WTC11 (cell line): Measurements from ENCODE around the gene PCDH19. TPM values are rescaled to one million over a fixed set of nuclear protein-coding genes. Genes with fewer than 3 reads are reported as not detected.

Experiments used
- ATAC-seq: fragments of 200-7000 bp; cut with Tn5 transposase; 2 replicates; pipeline ENCODE4 v1.10.0; 2021; ENCODE audit warnings: mild to moderate bottlenecking, moderate library complexity
- CTCF ChIA-PET: fragments of 300-600 bp; sonication (Branson Sonifier 250); formaldehyde crosslinking; loops from one replicate; lab custom pipeline; 2021; ENCODE audit warnings: antibody characterized with exemption; lab: Charles Lee
- POLR2A ChIA-PET: fragments of 350-600 bp; sonication (Branson Sonifier 250); formaldehyde crosslinking; loops from one replicate; lab custom pipeline; 2021; ENCODE audit warnings: antibody characterized with exemption; lab: Charles Lee
- DNase-seq: peaks from one replicate; pipeline ENCODE4 v3.0.0; 2021; ENCODE audit warnings: low spot score
- H3K27ac Mint-ChIP-seq: 2 replicates; pipeline ENCODE4 v1.8.0; 2021; ENCODE audit warnings: mixed read lengths
- H3K27me3 Mint-ChIP-seq: 2 replicates; pipeline ENCODE4 v1.8.0; 2021; ENCODE audit warnings: low read depth, mild to moderate bottlenecking, moderate library complexity, mixed read lengths
- H3K36me3 Mint-ChIP-seq: 2 replicates; pipeline ENCODE4 v1.8.0; 2021; ENCODE audit warnings: mixed read lengths
- H3K4me1 Mint-ChIP-seq: 2 replicates; pipeline ENCODE4 v1.8.0; 2022; ENCODE audit warnings: mixed read lengths
- H3K4me3 Mint-ChIP-seq: 2 replicates; pipeline ENCODE4 v1.8.0; 2021; ENCODE audit warnings: mild to moderate bottlenecking, moderate library complexity, mixed read lengths
- H3K9me3 Mint-ChIP-seq: 2 replicates; pipeline ENCODE4 v1.8.0; 2021; ENCODE audit warnings: mixed read lengths
- CREB1 ChIP-seq: sonication (generic); formaldehyde crosslinking; IDR thresholded peaks from 2 replicates; pipeline ENCODE4 v1.8.0; 2023; ENCODE audit warnings: mild to moderate bottlenecking, missing genetic modification reagents
- FOXK1 ChIP-seq: sonication (generic); formaldehyde crosslinking; IDR thresholded peaks from 2 replicates; pipeline ENCODE4 v1.8.0; 2022; ENCODE audit warnings: mild to moderate bottlenecking, moderate library complexity, missing genetic modification reagents
- FOXP1 ChIP-seq: sonication (generic); formaldehyde crosslinking; IDR thresholded peaks from 2 replicates; pipeline ENCODE4 v1.8.0; 2022; ENCODE audit warnings: missing genetic modification reagents, mild to moderate bottlenecking, moderate library complexity, borderline replicate concordance
- GRHL2 ChIP-seq: fragments of 250-450 bp; sonication (Bioruptor Pico); IDR thresholded peaks from 2 replicates; pipeline ENCODE4 v1.8.0; 2022; ENCODE audit warnings: mild to moderate bottlenecking, moderate library complexity; ENCODE audit not compliant: insufficient replicate concordance, severe bottlenecking
- JUN ChIP-seq: sonication (generic); formaldehyde crosslinking; IDR thresholded peaks from 2 replicates; pipeline ENCODE4 v1.8.0; 2023; ENCODE audit warnings: mild to moderate bottlenecking, missing genetic modification reagents
- MYBL2 ChIP-seq: sonication (generic); formaldehyde crosslinking; IDR thresholded peaks from 2 replicates; pipeline ENCODE4 v1.8.1; 2023; ENCODE audit warnings: mild to moderate bottlenecking, moderate library complexity, missing genetic modification reagents
- TEAD1 ChIP-seq: sonication (generic); formaldehyde crosslinking; IDR thresholded peaks from 2 replicates; pipeline ENCODE4 v1.8.0; 2022; ENCODE audit warnings: mild to moderate bottlenecking, missing genetic modification reagents
- TEAD4 ChIP-seq: sonication (generic); formaldehyde crosslinking; IDR thresholded peaks from 2 replicates; pipeline ENCODE4 v1.8.0; 2022; ENCODE audit warnings: mild to moderate bottlenecking, missing genetic modification reagents
- ZNF138 ChIP-seq: sonication (generic); formaldehyde crosslinking; conservative IDR thresholded peaks from 2 replicates; pipeline ENCODE4 v1.8.1; 2022; ENCODE audit warnings: mild to moderate bottlenecking, moderate library complexity, missing genetic modification reagents
- ZNF232 ChIP-seq: sonication (generic); formaldehyde crosslinking; IDR thresholded peaks from 2 replicates; pipeline ENCODE4 v1.8.0; 2022; ENCODE audit warnings: mild to moderate bottlenecking, missing genetic modification reagents
- ZNF671 ChIP-seq: fragments of 250-450 bp; sonication (Bioruptor Pico); IDR thresholded peaks from 2 replicates; pipeline ENCODE4 v1.8.0; 2021; ENCODE audit warnings: mild to moderate bottlenecking
- total RNA-seq: library from RNA; stranded (reverse); gene quantifications from 3 replicates; pipeline ENCODE4 v1.2.3, GENCODE V29; 2021
- TF ChIP-seq, protein P1 (sequence below): sonication (generic); formaldehyde crosslinking; IDR thresholded peaks from 2 replicates; pipeline ENCODE4 v1.8.0; 2022; ENCODE audit warnings: mild to moderate bottlenecking, missing genetic modification reagents
- TF ChIP-seq, protein P2 (sequence below): fragments of 250-450 bp; sonication (Bioruptor Pico); IDR thresholded peaks from 2 replicates; pipeline ENCODE4 v1.9.0; 2021; ENCODE audit warnings: mild to moderate bottlenecking
- TF ChIP-seq, protein P3 (sequence below): sonication (generic); formaldehyde crosslinking; IDR thresholded peaks from 2 replicates; pipeline ENCODE4 v1.8.1; 2022; ENCODE audit warnings: low read depth, missing genetic modification reagents, borderline replicate concordance
- TF ChIP-seq, protein P4 (sequence below): sonication (generic); formaldehyde crosslinking; IDR thresholded peaks from 2 replicates; pipeline ENCODE4 v1.8.1; 2023; ENCODE audit warnings: mild to moderate bottlenecking, moderate library complexity, missing genetic modification reagents
- TF ChIP-seq, protein P5 (sequence below): sonication (generic); formaldehyde crosslinking; IDR thresholded peaks from 2 replicates; pipeline ENCODE4 v1.8.0; 2022; ENCODE audit warnings: missing genetic modification reagents

The PCDH19 gene
- total RNA-seq, 1 experiment from 2014 or later: 1.5 TPM

DNA sequence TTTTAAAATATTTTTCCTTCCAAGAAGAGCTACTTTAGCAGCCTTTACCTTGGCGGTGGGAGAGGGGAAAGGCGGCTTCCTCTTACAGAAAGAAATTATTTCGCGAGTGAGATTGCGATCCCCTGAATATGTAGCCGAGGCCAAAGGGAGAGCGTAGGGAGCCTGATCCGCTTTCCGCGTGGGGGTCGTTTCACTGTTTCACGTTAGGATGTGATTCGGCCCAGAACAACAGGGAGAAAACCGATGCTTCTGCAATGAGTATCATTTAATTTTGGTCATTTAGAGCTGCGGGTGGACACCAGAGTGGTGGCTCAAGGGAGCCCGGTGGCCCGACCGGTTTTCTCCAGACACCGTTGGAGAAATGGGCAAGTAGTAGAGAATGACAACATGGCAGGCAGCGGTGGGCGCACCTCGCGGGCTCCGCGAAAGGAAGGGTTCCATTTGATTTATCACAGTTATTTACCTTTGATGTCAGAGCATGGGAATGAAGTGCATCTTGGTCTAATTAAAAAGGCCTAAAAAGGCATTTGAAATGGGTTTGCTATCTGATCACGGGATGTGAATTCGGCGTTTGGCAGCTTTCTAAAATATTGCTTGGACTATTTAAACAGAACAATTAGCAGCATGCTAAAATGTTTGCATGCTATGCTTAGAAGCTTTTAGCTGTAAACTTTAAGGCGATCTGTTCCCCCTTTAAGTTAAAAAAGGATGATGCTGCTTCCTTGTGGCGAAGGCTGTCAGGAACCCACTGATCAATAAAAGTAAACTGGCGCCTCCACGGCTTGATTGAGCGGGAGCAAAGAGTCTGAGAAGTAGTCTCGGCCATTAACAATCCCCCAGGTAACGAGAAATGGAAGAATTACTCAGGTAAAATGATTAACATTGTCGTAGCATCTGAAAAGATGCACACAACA lies 2.0 kb upstream of the PCDH19 start:
- H3K4me1 Mint-ChIP-seq: peaks cover 31% of the 10 kb centered on the region

DNA sequence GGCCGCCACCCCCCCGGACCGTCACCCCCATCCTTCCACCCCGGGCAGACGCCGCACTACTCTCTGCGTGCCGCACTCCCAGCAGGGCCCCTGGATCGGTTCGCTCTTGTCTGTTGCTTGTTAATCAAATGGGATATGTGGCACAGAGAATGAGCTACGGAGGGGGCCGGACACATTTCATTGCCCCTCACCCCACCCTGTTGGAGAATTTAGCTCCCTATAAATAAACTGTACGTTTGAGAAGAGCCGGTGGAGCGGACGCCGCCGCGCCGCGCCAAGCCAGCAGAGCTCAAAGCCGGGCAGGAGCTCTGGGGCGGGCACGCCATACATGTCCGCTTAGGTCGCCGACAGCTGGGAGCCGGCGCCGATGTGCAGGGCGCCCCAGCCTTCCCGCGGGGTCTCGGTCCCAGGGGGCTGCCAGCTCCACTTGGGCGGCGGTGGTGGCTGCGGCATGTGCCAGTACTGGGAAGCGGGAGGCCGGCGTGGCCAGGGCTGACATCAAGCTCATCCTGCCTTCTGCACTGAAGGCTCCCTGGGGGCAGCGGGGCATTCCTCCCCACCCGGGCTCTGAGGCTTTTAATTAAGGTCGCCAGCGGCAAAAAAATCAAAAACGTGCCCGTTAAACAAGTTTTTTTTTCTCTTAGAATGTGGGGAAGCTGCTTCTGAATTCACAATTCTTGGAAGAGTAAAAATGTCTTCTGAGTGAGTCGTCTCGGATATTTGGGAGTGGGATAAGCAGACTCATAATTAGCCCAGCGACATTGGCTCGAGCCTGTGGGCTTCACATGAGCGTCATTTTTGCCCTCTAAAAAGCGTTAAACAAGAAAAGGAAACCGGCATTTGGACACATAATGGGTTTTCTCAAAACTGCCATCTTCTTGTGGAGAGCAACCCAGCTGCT lies 1.1 kb upstream of the PCDH19 start:
- DNase-seq (peak; percentile 16), ATAC-seq (no peak)
- Mint-ChIP-seq H3K4me1 (peaks cover 26% of the 10 kb centered on the region), H3K4me3 (peak overlapping the region; percentile 69), H3K9me3 (no peaks in the 10 kb centered on the region), H3K27me3 (peaks cover 86% of the 10 kb centered on the region), H3K36me3 (0 out of 2 replicates have a peak, but pooled peaks cover 6% of the 10 kb centered on the region), H3K27ac (no peak overlapping the region)
- ChIA-PET CTCF (interaction anchor here (1.3 to 3.3 kb wide), 4 partner anchors 33 to 358 kb away, joined by 5 to 26 read pairs (median 6); no protein-coding TSS in a partner anchor), POLR2A (no interaction called here)
- TF ChIP-seq, protein P1, sequence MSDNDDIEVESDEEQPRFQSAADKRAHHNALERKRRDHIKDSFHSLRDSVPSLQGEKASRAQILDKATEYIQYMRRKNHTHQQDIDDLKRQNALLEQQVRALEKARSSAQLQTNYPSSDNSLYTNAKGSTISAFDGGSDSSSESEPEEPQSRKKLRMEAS (CRISPR knock-in tag): no peak
- TF ChIP-seq TEAD4 (CRISPR knock-in tag) (no peak), JUN (CRISPR knock-in tag) (no peak)
- TF ChIP-seq, protein P2, sequence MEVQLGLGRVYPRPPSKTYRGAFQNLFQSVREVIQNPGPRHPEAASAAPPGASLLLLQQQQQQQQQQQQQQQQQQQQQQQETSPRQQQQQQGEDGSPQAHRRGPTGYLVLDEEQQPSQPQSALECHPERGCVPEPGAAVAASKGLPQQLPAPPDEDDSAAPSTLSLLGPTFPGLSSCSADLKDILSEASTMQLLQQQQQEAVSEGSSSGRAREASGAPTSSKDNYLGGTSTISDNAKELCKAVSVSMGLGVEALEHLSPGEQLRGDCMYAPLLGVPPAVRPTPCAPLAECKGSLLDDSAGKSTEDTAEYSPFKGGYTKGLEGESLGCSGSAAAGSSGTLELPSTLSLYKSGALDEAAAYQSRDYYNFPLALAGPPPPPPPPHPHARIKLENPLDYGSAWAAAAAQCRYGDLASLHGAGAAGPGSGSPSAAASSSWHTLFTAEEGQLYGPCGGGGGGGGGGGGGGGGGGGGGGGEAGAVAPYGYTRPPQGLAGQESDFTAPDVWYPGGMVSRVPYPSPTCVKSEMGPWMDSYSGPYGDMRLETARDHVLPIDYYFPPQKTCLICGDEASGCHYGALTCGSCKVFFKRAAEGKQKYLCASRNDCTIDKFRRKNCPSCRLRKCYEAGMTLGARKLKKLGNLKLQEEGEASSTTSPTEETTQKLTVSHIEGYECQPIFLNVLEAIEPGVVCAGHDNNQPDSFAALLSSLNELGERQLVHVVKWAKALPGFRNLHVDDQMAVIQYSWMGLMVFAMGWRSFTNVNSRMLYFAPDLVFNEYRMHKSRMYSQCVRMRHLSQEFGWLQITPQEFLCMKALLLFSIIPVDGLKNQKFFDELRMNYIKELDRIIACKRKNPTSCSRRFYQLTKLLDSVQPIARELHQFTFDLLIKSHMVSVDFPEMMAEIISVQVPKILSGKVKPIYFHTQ (CRISPR knock-in tag): no peak

More for the DNA sequence above, 2.0 kb upstream of the PCDH19 start:
- ChIA-PET POLR2A (no interaction called here), CTCF (interaction anchor here (0.7 to 3.3 kb wide), 16 partner anchors 10 to 337 kb away, joined by 3 to 53 read pairs (median 5); no protein-coding TSS in a partner anchor)
- Mint-ChIP-seq H3K36me3 (0 out of 2 replicates have a peak, but pooled peaks cover 6% of the 10 kb centered on the region), H3K27me3 (peaks cover 77% of the 10 kb centered on the region), H3K4me3 (peak overlapping the region; percentile 69), H3K9me3 (no peaks in the 10 kb centered on the region), H3K27ac (no peak overlapping the region)
- ATAC-seq (no peak), DNase-seq (no peak)
- TF ChIP-seq TEAD1 (CRISPR knock-in tag): no peak

DNA sequence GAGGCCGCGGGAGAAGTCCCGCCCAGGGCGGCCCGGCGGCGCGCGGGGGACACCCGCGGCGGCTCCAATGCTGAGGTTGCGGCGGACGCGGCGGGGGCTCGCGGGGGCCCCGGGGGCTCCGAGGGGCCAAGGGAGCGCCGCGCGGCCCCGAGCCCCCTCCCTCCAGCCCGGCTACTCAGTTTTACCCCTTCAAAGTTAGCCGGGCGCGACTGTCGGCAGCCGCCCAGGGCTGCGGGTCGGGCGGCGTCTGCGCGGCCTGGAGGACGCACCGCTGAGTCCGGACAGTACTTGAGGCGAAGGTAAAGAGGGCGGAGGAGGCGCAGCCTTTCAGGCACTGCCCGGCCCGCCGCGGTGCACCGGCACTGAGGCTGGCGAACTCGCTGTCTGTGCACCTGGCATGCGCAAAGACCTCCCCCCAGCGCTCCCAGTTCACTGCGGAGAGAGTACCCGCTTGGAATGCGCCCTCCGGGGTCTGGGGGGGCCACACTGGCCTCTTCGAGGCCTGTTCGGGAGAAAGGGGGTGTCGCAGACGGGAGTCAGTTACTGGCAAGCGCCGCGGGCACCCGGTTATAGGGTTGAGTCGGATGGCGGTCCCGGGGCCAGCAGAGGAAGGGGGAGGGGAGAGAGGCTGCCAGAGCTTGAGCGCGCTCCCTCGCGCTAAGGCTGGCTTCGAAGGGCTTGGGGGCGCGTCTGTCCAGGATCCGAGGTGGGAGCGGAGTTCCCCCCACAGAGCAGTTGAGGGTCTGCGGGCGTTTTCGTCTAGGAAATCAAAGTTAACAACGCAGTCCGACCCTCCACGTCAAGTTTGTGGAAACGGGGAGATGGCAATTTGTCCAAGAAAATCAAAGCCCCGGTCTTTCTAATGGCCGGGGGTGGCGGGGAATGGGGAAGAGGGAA lies 1.1 kb downstream of the PCDH19 start:
- H3K27ac Mint-ChIP-seq: no peak overlapping the region
- peaks cover 31% of the 10 kb centered on the region for H3K4me1 Mint-ChIP-seq
- DNase-seq (peak; percentile 31), ATAC-seq (peak; percentile 25)
- H3K4me3 Mint-ChIP-seq: peak overlapping the region; percentile 92
- H3K27me3 Mint-ChIP-seq: peaks cover 97% of the 10 kb centered on the region
- CTCF ChIA-PET: interaction anchor here (1.0 to 3.3 kb wide), 3 partner anchors 29 to 41 kb away, joined by 4 to 26 read pairs (median 6); no protein-coding TSS in a partner anchor
- 0 out of 2 replicates have a peak, but pooled peaks cover 6% of the 10 kb centered on the region for H3K36me3 Mint-ChIP-seq
- H3K9me3 Mint-ChIP-seq: no peaks in the 10 kb centered on the region
- POLR2A ChIA-PET: no interaction called here
- TF ChIP-seq GRHL2 (CRISPR knock-in tag): no peak
- TF ChIP-seq ZNF138 (CRISPR knock-in tag): no peak
- TF ChIP-seq ZNF671: no peak
- TF ChIP-seq, protein P3, sequence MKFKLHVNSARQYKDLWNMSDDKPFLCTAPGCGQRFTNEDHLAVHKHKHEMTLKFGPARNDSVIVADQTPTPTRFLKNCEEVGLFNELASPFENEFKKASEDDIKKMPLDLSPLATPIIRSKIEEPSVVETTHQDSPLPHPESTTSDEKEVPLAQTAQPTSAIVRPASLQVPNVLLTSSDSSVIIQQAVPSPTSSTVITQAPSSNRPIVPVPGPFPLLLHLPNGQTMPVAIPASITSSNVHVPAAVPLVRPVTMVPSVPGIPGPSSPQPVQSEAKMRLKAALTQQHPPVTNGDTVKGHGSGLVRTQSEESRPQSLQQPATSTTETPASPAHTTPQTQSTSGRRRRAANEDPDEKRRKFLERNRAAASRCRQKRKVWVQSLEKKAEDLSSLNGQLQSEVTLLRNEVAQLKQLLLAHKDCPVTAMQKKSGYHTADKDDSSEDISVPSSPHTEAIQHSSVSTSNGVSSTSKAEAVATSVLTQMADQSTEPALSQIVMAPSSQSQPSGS: no peak
- no peak for TF ChIP-seq MYBL2 (CRISPR knock-in tag)
- TF ChIP-seq, protein P4, sequence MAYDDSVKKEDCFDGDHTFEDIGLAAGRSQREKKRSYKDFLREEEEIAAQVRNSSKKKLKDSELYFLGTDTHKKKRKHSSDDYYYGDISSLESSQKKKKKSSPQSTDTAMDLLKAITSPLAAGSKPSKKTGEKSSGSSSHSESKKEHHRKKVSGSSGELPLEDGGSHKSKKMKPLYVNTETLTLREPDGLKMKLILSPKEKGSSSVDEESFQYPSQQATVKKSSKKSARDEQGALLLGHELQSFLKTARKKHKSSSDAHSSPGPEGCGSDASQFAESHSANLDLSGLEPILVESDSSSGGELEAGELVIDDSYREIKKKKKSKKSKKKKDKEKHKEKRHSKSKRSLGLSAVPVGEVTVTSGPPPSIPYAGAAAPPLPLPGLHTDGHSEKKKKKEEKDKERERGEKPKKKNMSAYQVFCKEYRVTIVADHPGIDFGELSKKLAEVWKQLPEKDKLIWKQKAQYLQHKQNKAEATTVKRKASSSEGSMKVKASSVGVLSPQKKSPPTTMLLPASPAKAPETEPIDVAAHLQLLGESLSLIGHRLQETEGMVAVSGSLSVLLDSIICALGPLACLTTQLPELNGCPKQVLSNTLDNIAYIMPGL (CRISPR knock-in tag): no peak
- TF ChIP-seq, protein P5, sequence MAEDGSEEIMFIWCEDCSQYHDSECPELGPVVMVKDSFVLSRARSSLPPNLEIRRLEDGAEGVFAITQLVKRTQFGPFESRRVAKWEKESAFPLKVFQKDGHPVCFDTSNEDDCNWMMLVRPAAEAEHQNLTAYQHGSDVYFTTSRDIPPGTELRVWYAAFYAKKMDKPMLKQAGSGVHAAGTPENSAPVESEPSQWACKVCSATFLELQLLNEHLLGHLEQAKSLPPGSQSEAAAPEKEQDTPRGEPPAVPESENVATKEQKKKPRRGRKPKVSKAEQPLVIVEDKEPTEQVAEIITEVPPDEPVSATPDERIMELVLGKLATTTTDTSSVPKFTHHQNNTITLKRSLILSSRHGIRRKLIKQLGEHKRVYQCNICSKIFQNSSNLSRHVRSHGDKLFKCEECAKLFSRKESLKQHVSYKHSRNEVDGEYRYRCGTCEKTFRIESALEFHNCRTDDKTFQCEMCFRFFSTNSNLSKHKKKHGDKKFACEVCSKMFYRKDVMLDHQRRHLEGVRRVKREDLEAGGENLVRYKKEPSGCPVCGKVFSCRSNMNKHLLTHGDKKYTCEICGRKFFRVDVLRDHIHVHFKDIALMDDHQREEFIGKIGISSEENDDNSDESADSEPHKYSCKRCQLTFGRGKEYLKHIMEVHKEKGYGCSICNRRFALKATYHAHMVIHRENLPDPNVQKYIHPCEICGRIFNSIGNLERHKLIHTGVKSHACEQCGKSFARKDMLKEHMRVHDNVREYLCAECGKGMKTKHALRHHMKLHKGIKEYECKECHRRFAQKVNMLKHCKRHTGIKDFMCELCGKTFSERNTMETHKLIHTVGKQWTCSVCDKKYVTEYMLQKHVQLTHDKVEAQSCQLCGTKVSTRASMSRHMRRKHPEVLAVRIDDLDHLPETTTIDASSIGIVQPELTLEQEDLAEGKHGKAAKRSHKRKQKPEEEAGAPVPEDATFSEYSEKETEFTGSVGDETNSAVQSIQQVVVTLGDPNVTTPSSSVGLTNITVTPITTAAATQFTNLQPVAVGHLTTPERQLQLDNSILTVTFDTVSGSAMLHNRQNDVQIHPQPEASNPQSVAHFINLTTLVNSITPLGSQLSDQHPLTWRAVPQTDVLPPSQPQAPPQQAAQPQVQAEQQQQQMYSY (CRISPR knock-in tag): no peak
- TF ChIP-seq CREB1 (CRISPR knock-in tag): no peak
- TF ChIP-seq FOXP1: no peak
- no peak for TF ChIP-seq FOXK1 (CRISPR knock-in tag)
- TF ChIP-seq ZNF232 (CRISPR knock-in tag): no peak
